B cell (primary cell): ENCODE measurements around the gene ZNF469. TPM values are rescaled to one million over a fixed set of nuclear protein-coding genes. Genes with fewer than 3 reads are reported as not detected.

Experiments
- ATAC-seq: fragments of 200-7000 bp; cut with Tn5 transposase; one replicate; pipeline ENCODE4 v1.10.0; 2021; ENCODE audit warnings: low read depth, mild to moderate bottlenecking, moderate number of reproducible peaks, moderate library complexity
- CTCF ChIA-PET: fragments of 350-600 bp; sonication (Branson Sonifier 250); formaldehyde crosslinking; loops from one replicate; lab custom pipeline; 2021; ENCODE audit warnings: antibody characterized with exemption, inconsistent platforms; lab: Charles Lee
- POLR2A ChIA-PET: fragments of 350-600 bp; sonication (Branson Sonifier 250); formaldehyde crosslinking; loops from one replicate; lab custom pipeline; 2021; ENCODE audit warnings: antibody characterized with exemption; lab: Charles Lee
- DNase-seq: peaks from one replicate; pipeline ENCODE4 v3.0.0; 2013
- H2AFZ ChIP-seq: 2 replicates; pipeline ENCODE4 v1.6.1; 2012; ENCODE audit warnings: mild to moderate bottlenecking, low read depth, low read length; ENCODE audit not compliant: insufficient read depth, poor library complexity, severe bottlenecking
- H3K27ac ChIP-seq, 2 donors: 1 replicate in 1 of 2; 2 replicates in 1 of 2; pipeline ENCODE4 v1.5.1; 2012 to 2013; ENCODE audit warnings: low read length in 2 of 2, mild to moderate bottlenecking in 2 of 2, moderate library complexity in 1 of 2
- H3K27me3 ChIP-seq, 4 experiments: fragments of 200-600 bp in 1 of 4; sonication (generic) in 1 of 4; replicated peaks in 1 of 4; 1 replicate in 2 of 4; 2 replicates in 2 of 4; pipeline versions ENCODE4 v1.6.1 to v1.7.0; 2013 to 2016; ENCODE audit warnings: low read length in 3 of 4, mild to moderate bottlenecking in 2 of 4, mixed read lengths in 1 of 4, moderate library complexity in 1 of 4; ENCODE audit not compliant: insufficient read depth in 4 of 4, control insufficient read depth in 3 of 4; ENCODE audit errors: control extremely low read depth in 1 of 4
- H3K36me3 ChIP-seq, 2 experiments: replicated peaks in 1 of 2; 1 replicate in 1 of 2; 2 replicates in 1 of 2; pipeline versions ENCODE4 v1.6.1 to v1.7.1; 2013; ENCODE audit warnings: low read length in 1 of 2; ENCODE audit not compliant: insufficient read depth in 2 of 2, control insufficient read depth in 1 of 2; ENCODE audit errors: control extremely low read depth in 1 of 2, extremely low read depth in 1 of 2
- H3K4me1 ChIP-seq, 2 donors: fragments of 200-600 bp in 1 of 2; sonication (generic) in 1 of 2; 1 replicate in 1 of 2; 2 replicates in 1 of 2; pipeline versions ENCODE4 v1.5.1 to v1.6.1; 2013 to 2017; ENCODE audit warnings: low read length in 2 of 2; ENCODE audit not compliant: control insufficient read depth in 2 of 2, insufficient read depth in 2 of 2
- H3K4me2 ChIP-seq: replicated peaks from 2 replicates; pipeline ENCODE3; 2012; ENCODE audit warnings: mild to moderate bottlenecking, low read depth, low read length; ENCODE audit not compliant: poor library complexity, severe bottlenecking
- H3K4me3 ChIP-seq, 5 experiments: fragments of 200-600 bp in 1 of 5; sonication (generic) in 1 of 5; 1 replicate in 3 of 5; 2 replicates in 2 of 5; pipeline versions ENCODE4 v1.5.1 to v1.7.0; 2011 to 2016; ENCODE audit warnings: low read length in 4 of 5, mild to moderate bottlenecking in 4 of 5, low read depth in 2 of 5, control low read depth in 1 of 5, moderate library complexity in 1 of 5; ENCODE audit not compliant: insufficient read depth in 1 of 5; ENCODE audit errors: control extremely low read depth in 1 of 5, extremely low read depth in 1 of 5
- H3K79me2 ChIP-seq: fragments of 200-600 bp; sonication (generic); one replicate; pipeline ENCODE4 v1.6.0; 2016; ENCODE audit warnings: low read length; ENCODE audit not compliant: control insufficient read depth, insufficient read depth
- H3K9ac ChIP-seq: fragments of 200-600 bp; sonication (generic); 2 replicates; pipeline ENCODE4 v1.6.1; 2017; ENCODE audit warnings: mild to moderate bottlenecking, low read length, moderate library complexity
- H3K9me3 ChIP-seq, 3 donors: one replicate each; pipeline versions ENCODE4 v1.6.1 to v1.7.1; 2013; ENCODE audit warnings: low read length in 2 of 3; ENCODE audit not compliant: control insufficient read depth in 2 of 3, insufficient read depth in 1 of 3; ENCODE audit errors: control extremely low read depth in 1 of 3
- H4K20me1 ChIP-seq: 2 replicates; pipeline ENCODE4 v1.6.0; 2012; ENCODE audit warnings: mild to moderate bottlenecking, low read length; ENCODE audit not compliant: insufficient read depth, control insufficient read depth, poor library complexity, severe bottlenecking
- H3K27ac Mint-ChIP-seq: one replicate; pipeline ENCODE4 v1.8.0; 2021; ENCODE audit warnings: mixed read lengths
- H3K27me3 Mint-ChIP-seq: one replicate; pipeline ENCODE4 v1.8.0; 2021; ENCODE audit warnings: mixed read lengths
- H3K4me1 Mint-ChIP-seq: one replicate; pipeline ENCODE4 v1.8.0; 2021; ENCODE audit warnings: mixed read lengths
- H3K4me3 Mint-ChIP-seq: one replicate; pipeline ENCODE4 v1.8.0; 2021; ENCODE audit warnings: mixed read lengths
- H3K9me3 Mint-ChIP-seq: one replicate; pipeline ENCODE4 v1.8.0; 2022; ENCODE audit warnings: mixed read lengths; ENCODE audit not compliant: insufficient read depth
- CTCF ChIP-seq: fragments of 200-600 bp; IDR thresholded peaks from one replicate; pipeline ENCODE4 v1.8.0; 2022; ENCODE audit warnings: antibody characterized with exemption, mild to moderate bottlenecking
- EZH2 ChIP-seq: IDR thresholded peaks from 2 replicates; pipeline ENCODE4 v1.6.1; 2012; ENCODE audit warnings: borderline replicate concordance, low read depth, mild to moderate bottlenecking, moderate library complexity, low read length; ENCODE audit not compliant: insufficient read depth, poor library complexity, severe bottlenecking
- WGBS: methylation state at CpG from one replicate; pipeline ENCODE4 v1.1.5; 2013; ENCODE audit warnings: missing lambda C conversion rate; ENCODE audit not compliant: insufficient coverage; 5-methylcytosine and 5-hydroxymethylcytosine counted together
- intact Hi-C: fragments of 100-400 bp; cut with micrococcal nuclease; formaldehyde crosslinking; loops from one replicate; pipeline ENCODE4 v1.10.0; 2022
- polyA plus RNA-seq: library from polyadenylated mRNA; depleted of rRNA; stranded (reverse); fragments of >200 nt; gene quantifications from 2 replicates; pipeline ENCODE4 v1.2.3, GENCODE V29; 2012
- total RNA-seq, 2 donors: library from RNA; stranded (reverse); fragments of 120-200 nt in 1 of 2; gene quantifications; 1 replicate in 1 of 2; 2 replicates in 1 of 2; pipeline versions ENCODE4 v1.2.3 to v1.2.4, GENCODE V29; 2013 to 2022

ZNF469 gene
- total and polyA plus RNA-seq, 2 donors (not counting 1 experiment from before 2014, with no cell fraction given), result 0.25 to 5.9 TPM

DNA sequence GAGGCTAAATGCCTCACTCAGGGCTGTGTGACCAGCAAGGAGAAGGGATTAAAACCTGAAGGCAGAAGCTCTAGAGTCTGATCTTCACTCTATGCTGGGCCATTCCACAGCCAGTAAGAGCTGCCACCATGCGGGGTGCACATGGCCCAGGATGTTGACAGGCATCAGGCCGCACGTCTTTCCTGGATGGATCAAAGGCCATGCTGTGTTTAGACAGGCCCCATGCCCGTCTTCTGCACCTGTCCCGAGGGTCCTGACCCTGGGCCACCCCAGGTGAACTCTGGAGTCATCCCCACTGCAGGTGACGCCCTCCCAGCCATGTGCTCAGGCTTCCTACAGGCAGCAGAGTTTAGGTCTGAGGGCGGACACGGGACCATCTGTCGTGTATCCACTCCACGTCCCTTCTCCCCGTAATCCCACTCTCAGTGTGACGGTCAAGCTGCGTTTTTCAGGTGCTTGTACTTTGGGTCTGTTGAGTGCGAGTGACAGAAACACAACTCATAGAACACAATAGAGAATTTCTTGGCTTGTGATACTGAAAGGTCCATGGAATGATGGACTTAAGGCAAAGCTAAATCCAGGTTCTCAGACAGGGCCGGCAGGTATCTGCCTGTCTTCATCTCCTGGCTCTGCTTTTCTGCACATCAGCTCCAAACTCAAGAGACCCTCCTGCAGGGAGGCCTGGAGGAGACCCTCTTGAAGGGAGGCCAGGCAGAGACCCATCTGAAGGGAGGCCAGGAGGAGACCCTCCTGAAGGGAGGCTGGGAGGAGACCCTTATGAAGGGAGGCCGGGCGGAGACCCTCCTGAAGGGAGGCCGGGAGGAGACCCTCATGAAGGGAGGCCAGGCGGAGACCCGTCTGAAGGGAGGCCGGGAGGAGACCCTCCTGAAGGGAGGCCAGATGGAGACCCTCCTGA is 13.2 kb downstream of the ZNF469 start:
- Mint-ChIP-seq H3K9me3 (peaks cover 3% of the 10 kb centered on the region), H3K27ac (no peak overlapping the region), H3K27me3 (peaks cover 17% of the 10 kb centered on the region), H3K4me3 (no peak overlapping the region), H3K4me1 (no peaks in the 10 kb centered on the region)
- no peak overlapping the region for H3K27ac ChIP-seq
- CTCF ChIA-PET, result interaction anchor here (0.7 kb wide), 1 partner anchor 369 kb away, joined by 3 read pairs; no protein-coding TSS in a partner anchor
- no peaks in the 10 kb centered on the region for H3K79me2 ChIP-seq
- no peaks in the 10 kb centered on the region for H3K27me3 ChIP-seq
- DNase-seq (no peak), ATAC-seq (no peak)
- no peaks in the 10 kb centered on the region for H4K20me1 ChIP-seq
- no peak overlapping the region for H3K4me2 ChIP-seq
- H2AFZ ChIP-seq, result no peak overlapping the region
- intact Hi-C loops, result no loop called here
- no peak for TF ChIP-seq CTCF
- TF ChIP-seq EZH2, result no peak
- WGBS, result 79% methylated on average over 17 of the region's 21 CpGs
- H3K36me3 ChIP-seq, result no peaks in the 10 kb centered on the region
- H3K4me3 ChIP-seq, result no peak overlapping the region
- no peak overlapping the region for H3K9ac ChIP-seq
- peaks cover 0 to 13% (median 0%) of the 10 kb centered on the region in 3 donors for H3K9me3 ChIP-seq
- H3K4me1 ChIP-seq, result no peaks in the 10 kb centered on the region
- POLR2A ChIA-PET, result no interaction called here
